Measurements from ENCODE around the gene MYL6. TPM values are rescaled to one million over a fixed set of nuclear protein-coding genes. Genes with fewer than 3 reads are reported as not detected.

MYL6 gene
- total RNA-seq, 1 experiment from 2014 or later, result 554 TPM

- Histone ChIP-seq H3K79me2 (ENCODE audit: insufficient read depth, low read length) (no peaks in the 10 kb centered on the region), H3K9ac (ENCODE audit: low read length) (no peak overlapping the region), H3K4me3 (replicated peaks in 1 of 2; ENCODE audit: low read depth in 1 of 2, low read length in 2 of 2) (no peak overlapping the region), H3K4me1 (ENCODE audit: control insufficient read depth in 1 of 2, insufficient read depth in 2 of 2, low read length in 2 of 2) (peaks cover 8 to 16% of the 10 kb centered on the region in 2 experiments), H3K9me3 (ENCODE audit: control insufficient read depth in 1 of 2, insufficient read depth in 1 of 2, low read depth in 1 of 2, low read length in 2 of 2) (no peaks in the 10 kb centered on the region), H4K20me1 (ENCODE audit: insufficient read depth) (no peaks in the 10 kb centered on the region), H3K9me2 (ENCODE audit: insufficient read depth) (no peaks in the 10 kb centered on the region), H3K4me2 (ENCODE audit: low read length) (no peak overlapping the region), H3K27me3 (ENCODE audit: insufficient read depth, low read length) (no peaks in the 10 kb centered on the region), H2AFZ (ENCODE audit: low read depth, low read length, poor library complexity, severe bottlenecking) (no peak overlapping the region), H3K36me3 (ENCODE audit: control insufficient read depth in 1 of 2, insufficient read depth in 2 of 2, low read length in 2 of 2) (peaks cover 24 to 26% of the 10 kb centered on the region in 2 experiments), H3K27ac (ENCODE audit: low read depth, low read length) (no peak overlapping the region)
- no peak; the same call in 1 of the 2 replicates for ATAC-seq
- ChIA-PET POLR2A (no interaction called here), RAD21 (ENCODE audit: low non-redundant PET in 1 of 2, low total read pairs in 2 of 2, uncharacterized antibody in 2 of 2, unreplicated experiment in 2 of 2) (no interaction called here), CTCF (no interaction called here)
- TF ChIP-seq POLR2A (IDR thresholded peaks at IDR 0.05; ENCODE audit: borderline replicate concordance, extremely low read depth, insufficient read depth, insufficient read length) (no peak), EGR1 (IDR thresholded peaks at IDR 0.05; ENCODE audit: low read depth) (no peak), CEBPB (IDR thresholded peaks at IDR 0.05; ENCODE audit: low read depth) (no peak), EZH2 (IDR thresholded peaks at IDR 0.05) (no peak), POLR2AphosphoS5 (IDR thresholded peaks at IDR 0.05; ENCODE audit: low read depth, low read length) (peak; percentile 45)
- BruUV-seq (replicated peaks), result TSS peak; percentile 30
- DNase-seq (ENCODE audit: low read depth, low spot score), result no peak
- intact Hi-C loops (cut with micrococcal nuclease), result no loop called here
Measured at GRCh38 chr12:56146492-56147460, 11.4 kb upstream of the MYL6 start.

GRCh38 chr12:56150563-56150962, 7.6 kb upstream of the MYL6 start:
- intact Hi-C loops (cut with micrococcal nuclease), result no loop called here
- DNase-seq (ENCODE audit: low read depth, low spot score), result no peak

More at GRCh38 chr12:56150563-56150962, 7.6 kb upstream of the MYL6 start:
- H3K27me3 ChIP-seq (ENCODE audit: insufficient read depth, low read length), result no peaks in the 10 kb centered on the region
- no peak overlapping the region for H3K4me3 ChIP-seq (replicated peaks in 1 of 2; ENCODE audit: low read depth in 1 of 2, low read length in 2 of 2)
- no peaks in the 10 kb centered on the region for H3K9me3 ChIP-seq (ENCODE audit: control insufficient read depth in 1 of 2, insufficient read depth in 1 of 2, low read depth in 1 of 2, low read length in 2 of 2)
- H3K9me2 ChIP-seq (ENCODE audit: insufficient read depth), result no peaks in the 10 kb centered on the region
- TF ChIP-seq POLR2AphosphoS5 (IDR thresholded peaks at IDR 0.05; ENCODE audit: low read depth, low read length), result peak; percentile 34; the same call in 1 of the 2 replicates
- TF ChIP-seq SRF (IDR thresholded peaks at IDR 0.05; ENCODE audit: low read depth), result no peak
- no peak for TF ChIP-seq SIN3A (IDR thresholded peaks at IDR 0.05; ENCODE audit: low read depth)
- H3K27ac ChIP-seq (ENCODE audit: low read depth, low read length), result peak overlapping the region; percentile 91; the same call in 1 of the 2 replicates
- no peak overlapping the region for H2AFZ ChIP-seq (ENCODE audit: low read depth, low read length, poor library complexity, severe bottlenecking)
- no peaks in the 10 kb centered on the region; the same call in 1 of the 2 replicates for H3K79me2 ChIP-seq (ENCODE audit: insufficient read depth, low read length)
- ChIA-PET CTCF (no interaction called here), POLR2A (interaction anchor here (1.9 kb wide), 1 partner anchor 23 kb away, joined by 18 read pairs; the partner anchor contains the start of gene ESYT1), RAD21 (ENCODE audit: low non-redundant PET in 1 of 2, low total read pairs in 2 of 2, uncharacterized antibody in 2 of 2, unreplicated experiment in 2 of 2) (no interaction called here)
- peaks cover 11 to 25% of the 10 kb centered on the region in 2 experiments for H3K4me1 ChIP-seq (ENCODE audit: control insufficient read depth in 1 of 2, insufficient read depth in 2 of 2, low read length in 2 of 2)
- no peaks in the 10 kb centered on the region for H4K20me1 ChIP-seq (ENCODE audit: insufficient read depth)
- peak overlapping the region; percentile 81; the same call in 1 of the 2 replicates for H3K4me2 ChIP-seq (ENCODE audit: low read length)
- ATAC-seq, result no peak
- no peak overlapping the region for H3K9ac ChIP-seq (ENCODE audit: low read length)
- H3K36me3 ChIP-seq (ENCODE audit: control insufficient read depth in 1 of 2, insufficient read depth in 2 of 2, low read length in 2 of 2), result no peaks in the 10 kb centered on the region; a peak in 1 of 4 replicates
- BruUV-seq (replicated peaks), result no TSS peak

Data from HCT116 (cell line).